Adrenal gland (tissue), 5 donors: ENCODE results near the gene SULT4A1.

ENCODE experiments used
- CTCF ChIP-seq, 6 experiments: fragments of 450-650 bp in 4 of 6; fragments of 200-600 bp in 2 of 6; sonication (generic) in 1 of 6; IDR thresholded peaks; 1 replicate in 5 of 6; 2 replicates in 1 of 6; pipeline versions ENCODE4 v1.5.1 to v1.8.0; 2016 to 2021; ENCODE audit warnings: antibody characterized with exemption in 6 of 6, mild to moderate bottlenecking in 2 of 6, moderate library complexity in 1 of 6
- POLR2A ChIP-seq, 2 donors: fragments of 450-650 bp; IDR thresholded peaks; one replicate each; pipeline ENCODE4 v1.6.1; 2017; ENCODE audit warnings: antibody characterized with exemption in 2 of 2, mild to moderate bottlenecking in 2 of 2, moderate library complexity in 1 of 2
- donor health status: DM: no; HTN: no; CAD: no.

- TF ChIP-seq POLR2A (IDR thresholded peaks at IDR 0.05) (no peak), CTCF (IDR thresholded peaks at IDR 0.05) (no peak)
Measured at GRCh38 chr22:43825651-43826050, 36.7 kb downstream of the SULT4A1 start.
